A549 (cell line): Measurements from ENCODE around the gene ANKRD34A. TPM values are rescaled to one million over a fixed set of nuclear protein-coding genes. Genes with fewer than 3 reads are reported as not detected.

Experiments
- ATAC-seq, 2 experiments: fragments of 200-7000 bp in 1 of 2; fragments of >200 bp in 1 of 2; cut with Nextera tagmentation in 1 of 2; cut with Tn5 transposase in 1 of 2; 3 replicates each; pipeline versions ENCODE4 v1.8.0 to v1.9.1; 2018 to 2020; ENCODE audit warnings: mild to moderate bottlenecking in 1 of 2, moderate library complexity in 1 of 2
- CTCF ChIA-PET: fragments of 300-600 bp; sonication (Branson Sonifier 250); formaldehyde crosslinking; extraction: SDS; loops from one replicate; lab custom pipeline; 2021; ENCODE audit warnings: antibody characterized with exemption, inconsistent platforms; lab: Yijun Ruan, JAX
- POLR2A ChIA-PET: fragments of 350-600 bp; formaldehyde crosslinking; extraction: SDS; loops from one replicate; lab custom pipeline; 2021; ENCODE audit warnings: antibody characterized with exemption, inconsistent platforms; lab: Yijun Ruan, JAX
- DNase-seq, 2 experiments: peaks; one replicate each; pipeline versions ENCODE4 v3.0.0 to v3.0.0-alpha.2; 2011 to 2016; ENCODE audit warnings: low read depth in 1 of 2, low spot score in 1 of 2
- FAIRE-seq: peaks from 2 replicates; lab custom pipeline; 2011; peaks lifted over from hg19 to GRCh38; lab: Jason Lieb, UNC
- H3K27ac ChIP-seq, 2 experiments: fragments of >200 bp; sonication (Bioruptor Twin); formaldehyde crosslinking; 3 replicates each; pipeline ENCODE4 v1.5.1; 2016 to 2017
- H3K4me1 ChIP-seq: fragments of >200 bp; sonication (Bioruptor Twin); formaldehyde crosslinking; 3 replicates; pipeline ENCODE4 v1.6.1; 2016
- H3K4me2 ChIP-seq: fragments of >200 bp; sonication (Bioruptor Twin); formaldehyde crosslinking; 3 replicates; pipeline ENCODE4 v1.6.1; 2016
- H3K4me3 ChIP-seq: fragments of >200 bp; sonication (Bioruptor Twin); formaldehyde crosslinking; 3 replicates; pipeline ENCODE4 v1.5.1; 2016
- H3K9me3 ChIP-seq: fragments of >200 bp; sonication (Bioruptor Twin); formaldehyde crosslinking; 3 replicates; pipeline ENCODE4 v1.6.1; 2016
- BHLHE40 ChIP-seq: IDR thresholded peaks from 2 replicates; pipeline ENCODE4 v1.6.1; 2012; ENCODE audit warnings: low read depth, low read length, inconsistent platforms
- CBX8 ChIP-seq: fragments of 200-600 bp; sonication (generic); IDR thresholded peaks from 2 replicates; pipeline ENCODE4 v1.6.1; 2016
- CEBPB ChIP-seq, 2 experiments: fragments of >200 bp in 1 of 2; sonication (Bioruptor Twin) in 1 of 2; formaldehyde crosslinking in 1 of 2; IDR thresholded peaks; 2 replicates each; pipeline ENCODE4 v1.6.1; 2012 to 2016
- CHD2 ChIP-seq: fragments of 150-350 bp; IDR thresholded peaks from 2 replicates; pipeline ENCODE4 v1.6.1; 2014; ENCODE audit warnings: low read length; ENCODE audit not compliant: partially characterized antibody
- CHD4 ChIP-seq: fragments of 200-600 bp; sonication (generic); IDR thresholded peaks from 2 replicates; pipeline ENCODE4 v1.6.1; 2016; ENCODE audit warnings: antibody characterized with exemption, mild to moderate bottlenecking, borderline replicate concordance
- CTCF ChIP-seq: fragments of >200 bp; sonication (Bioruptor Twin); formaldehyde crosslinking; IDR thresholded peaks from 3 replicates; pipeline ENCODE4 v1.5.1; 2016
- EHF ChIP-seq: fragments of 250-450 bp; sonication (Bioruptor Pico); IDR thresholded peaks from 2 replicates; pipeline ENCODE4 v1.5.0; 2020; ENCODE audit warnings: mild to moderate bottlenecking
- EHMT2 ChIP-seq: fragments of 200-600 bp; sonication (generic); IDR thresholded peaks from 2 replicates; pipeline ENCODE4 v1.6.1; 2016; ENCODE audit warnings: antibody characterized with exemption, low read depth, mild to moderate bottlenecking, moderate library complexity
- ESRRA ChIP-seq: fragments of 150-350 bp; IDR thresholded peaks from 2 replicates; pipeline ENCODE4 v1.6.1; 2014; ENCODE audit warnings: mild to moderate bottlenecking, low read length, borderline replicate concordance
- FOSB ChIP-seq: fragments of 250-450 bp; sonication (Bioruptor Pico); IDR thresholded peaks from 2 replicates; pipeline ENCODE4 v1.5.0; 2020; ENCODE audit warnings: mild to moderate bottlenecking, moderate library complexity
- FOSL2 ChIP-seq, 2 experiments: fragments of 450-650 bp in 1 of 2; fragments of >200 bp in 1 of 2; sonication (Bioruptor Twin) in 1 of 2; formaldehyde crosslinking; IDR thresholded peaks; 2 replicates each; pipeline versions ENCODE4 v1.5.0 to v1.6.1; 2016 to 2020; ENCODE audit warnings: mild to moderate bottlenecking in 1 of 2, moderate library complexity in 1 of 2
- HDAC2 ChIP-seq: fragments of 200-600 bp; sonication (generic); IDR thresholded peaks from 2 replicates; pipeline ENCODE4 v1.6.1; 2016
- HOXA7 ChIP-seq: fragments of 250-450 bp; sonication (Bioruptor Pico); IDR thresholded peaks from 2 replicates; pipeline ENCODE4 v1.5.0; 2020; ENCODE audit warnings: mild to moderate bottlenecking, moderate library complexity
- HOXB13 ChIP-seq: fragments of 250-450 bp; sonication (Bioruptor Pico); IDR thresholded peaks from 2 replicates; pipeline ENCODE4 v1.5.0; 2020; ENCODE audit warnings: low read depth, mild to moderate bottlenecking, moderate library complexity
- KDM1A ChIP-seq: fragments of 200-600 bp; sonication (generic); IDR thresholded peaks from 2 replicates; pipeline ENCODE4 v1.6.1; 2016; ENCODE audit warnings: low read depth, mild to moderate bottlenecking
- KDM5A ChIP-seq: fragments of 200-600 bp; sonication (generic); IDR thresholded peaks from 2 replicates; pipeline ENCODE4 v1.6.1; 2016; ENCODE audit warnings: antibody characterized with exemption, mild to moderate bottlenecking
- NR3C1 ChIP-seq: fragments of >200 bp; sonication (Bioruptor Twin); formaldehyde crosslinking; IDR thresholded peaks from 3 replicates; pipeline ENCODE4 v1.6.1; 2017
- POLR2A ChIP-seq: IDR thresholded peaks from 2 replicates; pipeline ENCODE4 v1.6.1; 2012; ENCODE audit warnings: mild to moderate bottlenecking, low read length
- POLR2AphosphoS2 ChIP-seq: conservative IDR thresholded peaks from 2 replicates; pipeline ENCODE4 v1.6.1; 2012; ENCODE audit warnings: low read length, improper control_type of control experiment, inconsistent platforms
- RARB ChIP-seq: fragments of 250-450 bp; sonication (Bioruptor Pico); IDR thresholded peaks from 2 replicates; pipeline ENCODE4 v1.8.0; 2021; ENCODE audit warnings: mild to moderate bottlenecking, moderate library complexity
- RCOR1 ChIP-seq: fragments of 150-350 bp; IDR thresholded peaks from 2 replicates; pipeline ENCODE4 v1.6.1; 2014; ENCODE audit warnings: antibody characterized with exemption, low read length, low read depth
- RNF2 ChIP-seq: fragments of 200-600 bp; sonication (generic); IDR thresholded peaks from 2 replicates; pipeline ENCODE4 v1.6.1; 2016; ENCODE audit warnings: low read depth, mild to moderate bottlenecking, antibody characterized with exemption, moderate library complexity, borderline replicate concordance
- TFCP2L1 ChIP-seq: fragments of 250-450 bp; sonication (Bioruptor Pico); IDR thresholded peaks from 2 replicates; pipeline ENCODE4 v1.5.0; 2021; ENCODE audit warnings: mild to moderate bottlenecking
- ZFP36 ChIP-seq: fragments of 450-650 bp; IDR thresholded peaks from 2 replicates; pipeline ENCODE4 v1.6.1; 2014; ENCODE audit warnings: borderline replicate concordance; ENCODE audit not compliant: partially characterized antibody
- WGBS: methylation state at CpG from one replicate; pipeline ENCODE4 v1.1.6; 2017; ENCODE audit errors: missing lambda C conversion rate; 5-methylcytosine and 5-hydroxymethylcytosine counted together
- polyA plus RNA-seq, 4 experiments: library from polyadenylated mRNA; depleted of rRNA in 3 of 4; stranded (reverse); fragments of >200 nt; fragmentation: RNase III in 1 of 4; extraction: RNeasy Plus Mini Kit Qiagen cat#74134 plus additional on column Dnase treatment in 1 of 4; gene quantifications; 2 replicates in 3 of 4; 3 replicates in 1 of 4; pipeline ENCODE4 v1.2.3, GENCODE V29; 2011 to 2017
- TF ChIP-seq, protein P1 (sequence below): fragments of 200-600 bp; sonication (generic); IDR thresholded peaks from 2 replicates; pipeline ENCODE4 v1.6.1; 2016; ENCODE audit warnings: antibody characterized with exemption, mild to moderate bottlenecking, moderate library complexity
- TF ChIP-seq, protein P2 (sequence below): fragments of 150-350 bp; IDR thresholded peaks from 2 replicates; pipeline ENCODE4 v1.6.1; 2014; ENCODE audit warnings: low read depth, mild to moderate bottlenecking, low read length

ANKRD34A gene
- polyA plus RNA-seq, 2 of the 4 experiments (the other 2 are of a cell fraction): 0.30 to 0.39 TPM

DNA sequence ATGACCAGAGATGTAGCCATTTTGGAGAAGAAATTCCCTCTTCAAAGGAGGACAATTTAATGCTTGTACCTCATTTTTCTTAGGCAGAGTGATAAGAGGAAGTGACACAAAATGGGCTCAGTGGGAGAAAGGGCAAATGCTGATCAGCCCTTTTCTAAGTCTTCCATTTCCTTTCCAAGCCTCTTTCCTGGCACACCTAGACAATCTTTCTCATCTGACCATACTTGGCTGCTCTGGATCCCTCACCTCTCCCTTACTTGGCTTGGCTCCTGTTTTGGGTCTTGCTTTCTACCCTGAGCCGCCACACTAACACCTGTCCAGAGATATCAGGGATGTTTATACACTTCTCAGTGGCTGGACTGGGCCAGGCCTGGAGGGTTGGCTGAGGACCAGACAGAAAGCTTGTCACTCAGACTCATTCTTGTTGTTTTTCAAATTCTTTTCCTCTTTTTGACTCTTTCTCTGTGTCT, 18.9 kb upstream of the ANKRD34A start:
- H3K27ac ChIP-seq: no peak overlapping the region
- no peak overlapping the region for H3K4me3 ChIP-seq
- H3K9me3 ChIP-seq: no peaks in the 10 kb centered on the region
- ChIA-PET CTCF (interaction anchor here (1.4 to 24.2 kb wide), 4 partner anchors 8 to 56 kb away, joined by 4 to 566 read pairs (median 76); partner anchors contain the start of genes HJV, RBM8A and TXNIP), POLR2A (no interaction called here)
- no peak overlapping the region for H3K4me2 ChIP-seq
- 75% methylated on average over 1 of the region's 1 CpG for WGBS
- ATAC-seq (no peak), FAIRE-seq (no peak), DNase-seq (no peak)
- no peak for TF ChIP-seq BHLHE40
- TF ChIP-seq KDM5A: no peak
- no peak for TF ChIP-seq ESRRA
- no peak for TF ChIP-seq RNF2
- no peak for TF ChIP-seq RCOR1
- peaks cover 22% of the 10 kb centered on the region; the same call in 2 of the 3 replicates for H3K4me1 ChIP-seq

DNA sequence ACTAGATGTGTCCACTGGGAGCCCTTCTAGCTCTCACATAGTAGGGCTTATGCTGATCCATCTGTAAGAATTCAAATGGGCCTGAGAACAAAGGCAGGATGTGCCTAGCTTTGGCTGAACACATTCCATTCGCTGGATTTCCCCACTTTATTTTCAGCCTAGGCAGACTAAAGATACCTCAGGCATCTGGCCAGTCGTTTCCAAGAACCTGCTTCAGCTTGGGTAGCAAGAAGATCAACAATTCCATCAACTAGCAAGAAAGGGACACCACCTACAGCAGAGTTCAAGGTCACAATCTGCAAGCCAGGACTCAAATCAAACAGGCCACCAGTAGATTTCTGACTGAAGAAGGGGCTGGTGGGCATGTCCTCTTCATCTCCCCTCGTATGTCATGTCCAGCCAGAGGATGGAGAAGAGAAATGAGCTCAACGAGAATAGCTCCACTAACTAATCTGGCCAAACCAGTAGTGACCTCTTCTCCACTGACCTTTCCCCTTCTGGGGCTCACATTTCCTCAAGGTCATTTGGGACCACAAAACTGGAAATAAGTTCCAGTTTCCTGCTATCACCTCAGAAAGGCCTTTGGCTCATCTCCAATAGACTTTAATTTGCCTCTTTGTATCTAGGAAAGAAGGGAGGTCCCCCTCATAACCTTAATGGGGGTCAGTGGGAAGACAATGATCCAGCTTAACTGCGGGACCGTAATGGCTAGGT, 17.8 kb upstream of the ANKRD34A start:
- 72% methylated on average over 6 of the region's 6 CpGs for WGBS
- no peak for TF ChIP-seq HOXB13 (CRISPR knock-in tag)
- no peak for TF ChIP-seq FOSL2 (IDR thresholded peaks at IDR 0.05)
- no peak for TF ChIP-seq FOSL2 (CRISPR knock-in tag; IDR thresholded peaks at IDR 0.05)
- no peak for TF ChIP-seq EHMT2
- no peak for TF ChIP-seq CTCF
- TF ChIP-seq FOSB (CRISPR knock-in tag): no peak
- no peak for TF ChIP-seq HOXA7
- TF ChIP-seq NR3C1: no peak
- no peak for TF ChIP-seq EHF (CRISPR knock-in tag)
- no peak for TF ChIP-seq TFCP2L1
- no peak for TF ChIP-seq CHD4
- no peak for TF ChIP-seq RCOR1
- TF ChIP-seq CBX8: no peak
- TF ChIP-seq POLR2A: no peak
- H3K4me2 ChIP-seq: no peak overlapping the region
- H3K9me3 ChIP-seq: no peaks in the 10 kb centered on the region
- peaks cover 22% of the 10 kb centered on the region; the same call in 2 of the 3 replicates for H3K4me1 ChIP-seq
- H3K4me3 ChIP-seq: no peak overlapping the region
- FAIRE-seq (no peak), DNase-seq (no peak), ATAC-seq (no peak)
- ChIA-PET CTCF (interaction anchor here (1.4 to 24.2 kb wide), 5 partner anchors 10 to 90 kb away, joined by 5 to 566 read pairs (median 110); partner anchors contain the start of genes ANKRD34A, HJV, POLR3GL and RBM8A), POLR2A (no interaction called here)
- no peak overlapping the region for H3K27ac ChIP-seq

GRCh38 chr1:145980457-145980994, 16.2 kb upstream of the ANKRD34A start:
- WGBS: 78% methylated on average over 1 of the region's 1 CpG
- POLR2A ChIA-PET: no interaction called here
- no peak overlapping the region for H3K27ac ChIP-seq
- no peak for FAIRE-seq
- H3K4me1 ChIP-seq: peaks cover 15% of the 10 kb centered on the region; the same call in 2 of the 3 replicates
- CTCF ChIA-PET: interaction anchor here (1.3 to 24.2 kb wide), 7 partner anchors 11 to 135 kb away, joined by 4 to 566 read pairs (median 39); partner anchors contain the start of genes ANKRD34A, HJV, NUDT17 and PIAS3
- no peak overlapping the region for H3K4me2 ChIP-seq
- DNase-seq: no peak
- no peak overlapping the region for H3K4me3 ChIP-seq
- no peak for ATAC-seq
- no peaks in the 10 kb centered on the region for H3K9me3 ChIP-seq
- no peak for TF ChIP-seq RARB
- no peak for TF ChIP-seq ZFP36
- no peak for TF ChIP-seq CHD2
- TF ChIP-seq NR3C1: no peak
- no peak for TF ChIP-seq POLR2AphosphoS2
- TF ChIP-seq BHLHE40: no peak
- TF ChIP-seq, protein P1, sequence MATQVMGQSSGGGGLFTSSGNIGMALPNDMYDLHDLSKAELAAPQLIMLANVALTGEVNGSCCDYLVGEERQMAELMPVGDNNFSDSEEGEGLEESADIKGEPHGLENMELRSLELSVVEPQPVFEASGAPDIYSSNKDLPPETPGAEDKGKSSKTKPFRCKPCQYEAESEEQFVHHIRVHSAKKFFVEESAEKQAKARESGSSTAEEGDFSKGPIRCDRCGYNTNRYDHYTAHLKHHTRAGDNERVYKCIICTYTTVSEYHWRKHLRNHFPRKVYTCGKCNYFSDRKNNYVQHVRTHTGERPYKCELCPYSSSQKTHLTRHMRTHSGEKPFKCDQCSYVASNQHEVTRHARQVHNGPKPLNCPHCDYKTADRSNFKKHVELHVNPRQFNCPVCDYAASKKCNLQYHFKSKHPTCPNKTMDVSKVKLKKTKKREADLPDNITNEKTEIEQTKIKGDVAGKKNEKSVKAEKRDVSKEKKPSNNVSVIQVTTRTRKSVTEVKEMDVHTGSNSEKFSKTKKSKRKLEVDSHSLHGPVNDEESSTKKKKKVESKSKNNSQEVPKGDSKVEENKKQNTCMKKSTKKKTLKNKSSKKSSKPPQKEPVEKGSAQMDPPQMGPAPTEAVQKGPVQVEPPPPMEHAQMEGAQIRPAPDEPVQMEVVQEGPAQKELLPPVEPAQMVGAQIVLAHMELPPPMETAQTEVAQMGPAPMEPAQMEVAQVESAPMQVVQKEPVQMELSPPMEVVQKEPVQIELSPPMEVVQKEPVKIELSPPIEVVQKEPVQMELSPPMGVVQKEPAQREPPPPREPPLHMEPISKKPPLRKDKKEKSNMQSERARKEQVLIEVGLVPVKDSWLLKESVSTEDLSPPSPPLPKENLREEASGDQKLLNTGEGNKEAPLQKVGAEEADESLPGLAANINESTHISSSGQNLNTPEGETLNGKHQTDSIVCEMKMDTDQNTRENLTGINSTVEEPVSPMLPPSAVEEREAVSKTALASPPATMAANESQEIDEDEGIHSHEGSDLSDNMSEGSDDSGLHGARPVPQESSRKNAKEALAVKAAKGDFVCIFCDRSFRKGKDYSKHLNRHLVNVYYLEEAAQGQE: no peak
- no peak for TF ChIP-seq KDM1A
- TF ChIP-seq CHD4: no peak
- no peak for TF ChIP-seq RNF2
- TF ChIP-seq HDAC2: no peak
- TF ChIP-seq KDM5A: no peak
- TF ChIP-seq, protein P2, sequence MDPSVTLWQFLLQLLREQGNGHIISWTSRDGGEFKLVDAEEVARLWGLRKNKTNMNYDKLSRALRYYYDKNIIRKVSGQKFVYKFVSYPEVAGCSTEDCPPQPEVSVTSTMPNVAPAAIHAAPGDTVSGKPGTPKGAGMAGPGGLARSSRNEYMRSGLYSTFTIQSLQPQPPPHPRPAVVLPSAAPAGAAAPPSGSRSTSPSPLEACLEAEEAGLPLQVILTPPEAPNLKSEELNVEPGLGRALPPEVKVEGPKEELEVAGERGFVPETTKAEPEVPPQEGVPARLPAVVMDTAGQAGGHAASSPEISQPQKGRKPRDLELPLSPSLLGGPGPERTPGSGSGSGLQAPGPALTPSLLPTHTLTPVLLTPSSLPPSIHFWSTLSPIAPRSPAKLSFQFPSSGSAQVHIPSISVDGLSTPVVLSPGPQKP: no peak
- TF ChIP-seq CEBPB (IDR thresholded peaks at IDR 0.05): no peak
- no peak for TF ChIP-seq CBX8
- TF ChIP-seq EHF (CRISPR knock-in tag): no peak
